Neutrophil (primary cell): Measurements from ENCODE around the gene NKAIN1.

Source experiments
- H3K27ac ChIP-seq: fragments of 200-600 bp; sonication (generic); 2 replicates; pipeline ENCODE4 v1.5.1; 2016; ENCODE audit warnings: mild to moderate bottlenecking, moderate library complexity
- H3K27me3 ChIP-seq: fragments of 200-600 bp; sonication (generic); 2 replicates; pipeline ENCODE4 v1.6.0; 2016; ENCODE audit warnings: mild to moderate bottlenecking
- H3K36me3 ChIP-seq: fragments of 200-600 bp; sonication (generic); 2 replicates; pipeline ENCODE4 v1.5.1; 2017
- H3K4me1 ChIP-seq, 2 experiments: fragments of 200-600 bp in 1 of 2; sonication (generic) in 1 of 2; 1 replicate in 1 of 2; 2 replicates in 1 of 2; pipeline versions ENCODE4 v1.5.1 to v1.6.1; 2013 to 2016; ENCODE audit warnings: low read depth in 1 of 2, low read length in 1 of 2, mild to moderate bottlenecking in 1 of 2, moderate library complexity in 1 of 2; ENCODE audit not compliant: control insufficient read depth in 1 of 2, insufficient read depth in 1 of 2
- H3K4me3 ChIP-seq, 2 experiments: fragments of 200-600 bp in 1 of 2; sonication (generic) in 1 of 2; 1 replicate in 1 of 2; 2 replicates in 1 of 2; pipeline ENCODE4 v1.5.1; 2013 to 2016; ENCODE audit warnings: low read depth in 1 of 2, low read length in 1 of 2, mild to moderate bottlenecking in 1 of 2, moderate library complexity in 1 of 2
- H3K9me3 ChIP-seq: fragments of 200-600 bp; sonication (generic); 2 replicates; pipeline ENCODE4 v1.5.1; 2016
- TF ChIP-seq, protein P1 (sequence below): fragments of 200-600 bp; sonication (generic); IDR thresholded peaks from 2 replicates; pipeline ENCODE4 v1.5.1; 2016; ENCODE audit warnings: antibody characterized with exemption

The NKAIN1 gene

DNA sequence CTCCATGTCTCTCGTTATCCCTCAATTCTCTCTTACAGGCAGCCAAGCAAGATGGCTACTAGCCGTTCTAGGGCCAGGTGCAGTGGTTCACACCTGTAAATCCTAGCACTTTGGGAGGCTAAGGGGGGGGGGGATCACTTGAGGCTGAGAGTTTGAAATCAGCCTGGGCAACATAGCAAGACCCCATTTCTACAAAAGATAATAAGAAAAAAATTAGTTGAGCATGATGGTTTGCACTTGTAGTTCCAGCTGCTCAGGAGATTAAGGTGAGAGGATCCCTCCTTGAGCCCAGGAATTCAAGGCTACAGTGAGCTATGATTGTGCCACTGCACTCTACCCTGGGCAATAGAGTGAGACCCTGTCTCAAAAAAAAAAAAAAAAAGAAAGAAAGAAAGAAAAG lies 80.4 kb downstream of the NKAIN1 start:
- Histone ChIP-seq H3K4me1 (peaks cover 2 to 9% of the 10 kb centered on the region in 2 experiments), H3K27ac (no peak overlapping the region), H3K9me3 (no peaks in the 10 kb centered on the region), H3K4me3 (no peak overlapping the region), H3K36me3 (no peaks in the 10 kb centered on the region), H3K27me3 (peaks cover 22% of the 10 kb centered on the region)
- TF ChIP-seq, protein P1, sequence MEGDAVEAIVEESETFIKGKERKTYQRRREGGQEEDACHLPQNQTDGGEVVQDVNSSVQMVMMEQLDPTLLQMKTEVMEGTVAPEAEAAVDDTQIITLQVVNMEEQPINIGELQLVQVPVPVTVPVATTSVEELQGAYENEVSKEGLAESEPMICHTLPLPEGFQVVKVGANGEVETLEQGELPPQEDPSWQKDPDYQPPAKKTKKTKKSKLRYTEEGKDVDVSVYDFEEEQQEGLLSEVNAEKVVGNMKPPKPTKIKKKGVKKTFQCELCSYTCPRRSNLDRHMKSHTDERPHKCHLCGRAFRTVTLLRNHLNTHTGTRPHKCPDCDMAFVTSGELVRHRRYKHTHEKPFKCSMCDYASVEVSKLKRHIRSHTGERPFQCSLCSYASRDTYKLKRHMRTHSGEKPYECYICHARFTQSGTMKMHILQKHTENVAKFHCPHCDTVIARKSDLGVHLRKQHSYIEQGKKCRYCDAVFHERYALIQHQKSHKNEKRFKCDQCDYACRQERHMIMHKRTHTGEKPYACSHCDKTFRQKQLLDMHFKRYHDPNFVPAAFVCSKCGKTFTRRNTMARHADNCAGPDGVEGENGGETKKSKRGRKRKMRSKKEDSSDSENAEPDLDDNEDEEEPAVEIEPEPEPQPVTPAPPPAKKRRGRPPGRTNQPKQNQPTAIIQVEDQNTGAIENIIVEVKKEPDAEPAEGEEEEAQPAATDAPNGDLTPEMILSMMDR: no peak

- TF ChIP-seq, protein P1: no peak
- H3K4me1 ChIP-seq: peaks cover 2 to 9% of the 10 kb centered on the region in 2 experiments
- peak overlapping the region; percentile 58 to 71 for H3K4me3 ChIP-seq
- H3K9me3 ChIP-seq: no peaks in the 10 kb centered on the region
- H3K27me3 ChIP-seq: peaks cover 26% of the 10 kb centered on the region
- H3K27ac ChIP-seq: no peak overlapping the region
- H3K36me3 ChIP-seq: no peaks in the 10 kb centered on the region
These were observed 84.4 kb downstream of the NKAIN1 start for GRCh38 chr1:31155216-31155806.

DNA sequence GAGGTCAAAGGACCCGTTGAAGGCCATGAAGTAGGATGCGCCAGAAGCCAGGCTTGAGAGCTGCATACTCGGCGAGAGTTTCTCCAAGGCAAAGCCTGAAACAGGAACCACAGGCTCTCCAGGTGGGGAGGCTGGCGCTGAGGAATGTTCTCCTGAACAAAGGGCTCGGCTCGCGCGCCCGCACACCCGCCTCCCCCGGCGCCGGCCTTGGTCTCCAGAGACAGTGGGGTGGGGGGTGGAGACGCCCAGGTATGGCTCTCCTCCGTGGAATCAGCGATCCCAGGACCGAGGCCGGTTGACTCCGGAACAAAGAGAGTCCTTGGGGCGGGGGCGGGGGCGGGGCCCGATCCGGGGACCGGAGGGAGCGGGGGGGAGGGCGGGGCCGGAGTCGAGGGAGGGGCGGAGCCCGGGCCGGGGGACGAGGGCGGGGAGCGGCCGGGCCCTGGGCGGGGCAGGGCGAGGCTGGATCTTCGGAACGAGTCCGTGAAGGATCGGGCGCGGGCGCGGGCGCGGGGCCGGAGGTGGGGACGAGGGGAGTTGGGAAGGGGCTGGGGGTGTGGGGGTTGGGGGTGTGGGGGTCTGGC lies 85.0 kb downstream of the NKAIN1 start:
- peaks cover 2 to 9% of the 10 kb centered on the region in 2 experiments for H3K4me1 ChIP-seq
- H3K9me3 ChIP-seq: no peaks in the 10 kb centered on the region
- H3K27ac ChIP-seq: no peak overlapping the region
- TF ChIP-seq, protein P1: no peak
- H3K27me3 ChIP-seq: peaks cover 26% of the 10 kb centered on the region
- peak overlapping the region; percentile 58 to 71 for H3K4me3 ChIP-seq
- no peaks in the 10 kb centered on the region for H3K36me3 ChIP-seq

- Histone ChIP-seq H3K27me3 (peaks cover 26% of the 10 kb centered on the region), H3K36me3 (no peaks in the 10 kb centered on the region), H3K9me3 (no peaks in the 10 kb centered on the region), H3K4me1 (peaks cover 2 to 9% of the 10 kb centered on the region in 2 experiments), H3K4me3 (peak overlapping the region; percentile 35 to 71), H3K27ac (no peak overlapping the region)
- TF ChIP-seq, protein P1: no peak
These were observed 85.6 kb downstream of the NKAIN1 start for GRCh38 chr1:31154000-31154631.

DNA sequence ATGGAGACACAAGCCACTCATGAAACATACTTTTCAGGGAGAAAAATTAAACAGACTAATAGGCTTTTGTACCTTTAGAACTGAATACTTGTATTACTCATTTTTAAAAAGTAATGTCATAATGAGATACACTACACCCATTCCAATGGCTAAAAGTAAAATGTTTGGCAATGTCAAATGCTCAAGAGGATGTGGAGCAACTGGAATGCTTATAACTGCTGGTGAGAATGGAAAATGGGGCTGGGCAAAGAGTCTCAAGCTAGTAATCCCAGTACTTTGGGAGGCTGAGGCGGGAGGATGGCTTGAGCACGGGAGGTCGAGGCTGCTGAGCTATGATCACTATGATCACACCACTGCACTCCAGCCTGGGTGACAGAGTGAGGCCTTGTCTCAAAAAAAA lies 86.3 kb downstream of the NKAIN1 start:
- Histone ChIP-seq H3K27me3 (peaks cover 26% of the 10 kb centered on the region), H3K36me3 (no peaks in the 10 kb centered on the region), H3K4me3 (no peak overlapping the region), H3K4me1 (peaks cover 2 to 9% of the 10 kb centered on the region in 2 experiments), H3K9me3 (no peaks in the 10 kb centered on the region), H3K27ac (no peak overlapping the region)
- TF ChIP-seq, protein P1: no peak
